GM18517 (cell line): ENCODE data around the gene STING1.

Experiments used
- ATAC-seq: cut with Tn5 transposase; IDR thresholded peaks from one replicate; pipeline ENCODE4 v1.9.1; 2021; ENCODE audit warnings: mild to moderate bottlenecking, moderate library complexity; ENCODE audit not compliant: unreplicated experiment

STING1 gene

GRCh38 chr5:139468421-139468931, 14.1 kb downstream of the STING1 start:
- ATAC-seq: no peak

GRCh38 chr5:139462586-139463276, 19.8 kb downstream of the STING1 start, which contains the start of gene ECSCR:
Gene ECSCR (minus strand): TSS chr5:139462743. CDS start chr5:139462670, 73 bp downstream.
- no peak for ATAC-seq

GRCh38 chr5:139461698-139462097, 20.9 kb downstream of the STING1 start:
- ATAC-seq: no peak

- no peak for ATAC-seq
Measured at GRCh38 chr5:139461176-139461575, 21.4 kb downstream of the STING1 start.

- ATAC-seq: no peak
Measured at GRCh38 chr5:139460455-139460854, 22.1 kb downstream of the STING1 start.

- ATAC-seq: peak; percentile 14
Measured at GRCh38 chr5:139459451-139459934, 23.1 kb downstream of the STING1 start.

GRCh38 chr5:139458580-139459407, 23.8 kb downstream of the STING1 start:
- peak; percentile 46 for ATAC-seq

GRCh38 chr5:139457653-139458306, 24.8 kb downstream of the STING1 start:
- ATAC-seq: no peak

GRCh38 chr5:139457241-139457640, 25.3 kb downstream of the STING1 start:
- ATAC-seq: no peak

- no peak for ATAC-seq
Measured at GRCh38 chr5:139456776-139457175, 25.8 kb downstream of the STING1 start.

- no peak for ATAC-seq
Measured at GRCh38 chr5:139454568-139455290, 27.8 kb downstream of the STING1 start.

GRCh38 chr5:139453683-139454567, 28.6 kb downstream of the STING1 start:
- ATAC-seq: no peak

GRCh38 chr5:139451878-139452660, 30.5 kb downstream of the STING1 start:
- ATAC-seq: no peak

GRCh38 chr5:139451176-139451575, 31.4 kb downstream of the STING1 start:
- ATAC-seq: no peak

- peak; percentile 53 for ATAC-seq
Measured at GRCh38 chr5:139446956-139447779, 35.4 kb downstream of the STING1 start.

- no peak for ATAC-seq
Measured at GRCh38 chr5:139445325-139446170, 37.0 kb downstream of the STING1 start.
